ENCODE data around the gene WDR59.

The WDR59 gene

DNA sequence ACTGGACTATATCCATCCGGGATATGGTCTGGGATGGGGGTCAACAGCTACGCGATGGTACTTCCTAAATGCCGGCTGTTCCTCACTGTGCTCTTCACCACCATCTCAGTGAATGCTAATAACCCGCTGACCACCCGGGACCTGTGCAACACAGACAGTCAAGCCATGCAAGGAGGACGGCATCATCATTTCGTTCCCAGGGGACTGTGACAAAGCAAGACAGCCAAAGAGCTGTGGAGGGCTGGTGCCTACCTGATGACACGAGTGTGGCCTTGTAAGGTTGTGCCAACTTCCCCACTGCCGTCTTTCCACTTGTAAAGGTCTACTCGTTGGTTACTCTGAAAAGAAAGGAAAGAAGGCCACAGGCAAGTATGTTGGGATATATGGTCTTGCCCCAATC is 33.7 kb downstream of the WDR59 start (continued):
- TF ChIP-seq, protein P1, sequence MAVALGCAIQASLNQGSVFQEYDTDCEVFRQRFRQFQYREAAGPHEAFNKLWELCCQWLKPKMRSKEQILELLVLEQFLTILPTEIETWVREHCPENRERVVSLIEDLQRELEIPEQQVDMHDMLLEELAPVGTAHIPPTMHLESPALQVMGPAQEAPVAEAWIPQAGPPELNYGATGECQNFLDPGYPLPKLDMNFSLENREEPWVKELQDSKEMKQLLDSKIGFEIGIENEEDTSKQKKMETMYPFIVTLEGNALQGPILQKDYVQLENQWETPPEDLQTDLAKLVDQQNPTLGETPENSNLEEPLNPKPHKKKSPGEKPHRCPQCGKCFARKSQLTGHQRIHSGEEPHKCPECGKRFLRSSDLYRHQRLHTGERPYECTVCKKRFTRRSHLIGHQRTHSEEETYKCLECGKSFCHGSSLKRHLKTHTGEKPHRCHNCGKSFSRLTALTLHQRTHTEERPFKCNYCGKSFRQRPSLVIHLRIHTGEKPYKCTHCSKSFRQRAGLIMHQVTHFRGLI (tag by site-specific recombination; IDR thresholded peaks at IDR 0.05), result no peak
- no peak for TF ChIP-seq ZNF768 (tag by site-specific recombination; IDR thresholded peaks at IDR 0.05)
- no peak for TF ChIP-seq ZIC2 (tag by site-specific recombination; IDR thresholded peaks at IDR 0.05)
- TF ChIP-seq, protein P2, sequence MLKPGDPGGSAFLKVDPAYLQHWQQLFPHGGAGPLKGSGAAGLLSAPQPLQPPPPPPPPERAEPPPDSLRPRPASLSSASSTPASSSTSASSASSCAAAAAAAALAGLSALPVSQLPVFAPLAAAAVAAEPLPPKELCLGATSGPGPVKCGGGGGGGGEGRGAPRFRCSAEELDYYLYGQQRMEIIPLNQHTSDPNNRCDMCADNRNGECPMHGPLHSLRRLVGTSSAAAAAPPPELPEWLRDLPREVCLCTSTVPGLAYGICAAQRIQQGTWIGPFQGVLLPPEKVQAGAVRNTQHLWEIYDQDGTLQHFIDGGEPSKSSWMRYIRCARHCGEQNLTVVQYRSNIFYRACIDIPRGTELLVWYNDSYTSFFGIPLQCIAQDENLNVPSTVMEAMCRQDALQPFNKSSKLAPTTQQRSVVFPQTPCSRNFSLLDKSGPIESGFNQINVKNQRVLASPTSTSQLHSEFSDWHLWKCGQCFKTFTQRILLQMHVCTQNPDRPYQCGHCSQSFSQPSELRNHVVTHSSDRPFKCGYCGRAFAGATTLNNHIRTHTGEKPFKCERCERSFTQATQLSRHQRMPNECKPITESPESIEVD (tag by site-specific recombination; IDR thresholded peaks at IDR 0.05), result no peak
- no peak for TF ChIP-seq ZFP3 (tag by site-specific recombination; IDR thresholded peaks at IDR 0.05; ENCODE audit: low read depth)
- TF ChIP-seq ZBTB48 (tag by site-specific recombination; IDR thresholded peaks at IDR 0.05), result no peak

DNA sequence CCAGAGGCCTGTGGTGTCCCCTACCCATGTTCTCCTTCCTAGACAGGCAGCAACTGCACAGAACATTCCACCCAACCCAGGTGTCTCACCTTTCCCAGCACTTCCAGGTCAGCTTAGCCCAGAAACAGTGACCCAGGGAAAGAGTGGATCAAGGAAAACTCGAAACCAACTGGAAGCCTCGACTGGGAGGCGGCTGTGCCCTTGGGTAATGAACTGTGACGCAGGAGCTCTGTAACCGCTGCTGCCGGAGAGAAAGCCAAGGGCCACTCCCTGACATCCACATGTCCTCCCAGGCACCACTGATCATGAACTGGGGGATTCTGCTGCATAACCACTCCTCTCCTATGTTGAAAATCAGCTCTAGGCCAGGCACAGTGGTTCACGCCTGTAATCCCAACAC is 34.4 kb downstream of the WDR59 start:
- CTCF ChIA-PET, result interaction anchor here (0.7 to 2.2 kb wide), 2 partner anchors 51 to 161 kb away, joined by 3 to 9 read pairs; no protein-coding TSS in a partner anchor
- POLR2A ChIA-PET, result no interaction called here
- TF ChIP-seq ZNF391 (tag by site-specific recombination; IDR thresholded peaks at IDR 0.05; ENCODE audit: borderline replicate concordance, low read depth) (no peak), ZNF426 (tag by site-specific recombination; IDR thresholded peaks at IDR 0.05) (no peak), FEZF1 (tag by site-specific recombination; IDR thresholded peaks at IDR 0.05) (no peak), ZSCAN30 (tag by site-specific recombination; IDR thresholded peaks at IDR 0.05) (no peak), ZSCAN16 (tag by site-specific recombination; IDR thresholded peaks at IDR 0.05) (no peak), ZNF350 (tag by site-specific recombination; IDR thresholded peaks at IDR 0.05) (no peak), OSR2 (tag by site-specific recombination; IDR thresholded peaks at IDR 0.05) (no peak), YY2 (tag by site-specific recombination; IDR thresholded peaks at IDR 0.05) (no peak), BCL11A (tag by site-specific recombination; IDR thresholded peaks at IDR 0.05; ENCODE audit: low read depth) (no peak)
- TF ChIP-seq, protein P3, sequence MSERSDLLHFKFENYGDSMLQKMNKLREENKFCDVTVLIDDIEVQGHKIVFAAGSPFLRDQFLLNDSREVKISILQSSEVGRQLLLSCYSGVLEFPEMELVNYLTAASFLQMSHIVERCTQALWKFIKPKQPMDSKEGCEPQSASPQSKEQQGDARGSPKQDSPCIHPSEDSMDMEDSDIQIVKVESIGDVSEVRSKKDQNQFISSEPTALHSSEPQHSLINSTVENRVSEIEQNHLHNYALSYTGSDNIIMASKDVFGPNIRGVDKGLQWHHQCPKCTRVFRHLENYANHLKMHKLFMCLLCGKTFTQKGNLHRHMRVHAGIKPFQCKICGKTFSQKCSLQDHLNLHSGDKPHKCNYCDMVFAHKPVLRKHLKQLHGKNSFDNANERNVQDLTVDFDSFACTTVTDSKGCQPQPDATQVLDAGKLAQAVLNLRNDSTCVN (tag by site-specific recombination; optimal IDR thresholded peaks at IDR 0.05), result no peak
- TF ChIP-seq, protein P4, sequence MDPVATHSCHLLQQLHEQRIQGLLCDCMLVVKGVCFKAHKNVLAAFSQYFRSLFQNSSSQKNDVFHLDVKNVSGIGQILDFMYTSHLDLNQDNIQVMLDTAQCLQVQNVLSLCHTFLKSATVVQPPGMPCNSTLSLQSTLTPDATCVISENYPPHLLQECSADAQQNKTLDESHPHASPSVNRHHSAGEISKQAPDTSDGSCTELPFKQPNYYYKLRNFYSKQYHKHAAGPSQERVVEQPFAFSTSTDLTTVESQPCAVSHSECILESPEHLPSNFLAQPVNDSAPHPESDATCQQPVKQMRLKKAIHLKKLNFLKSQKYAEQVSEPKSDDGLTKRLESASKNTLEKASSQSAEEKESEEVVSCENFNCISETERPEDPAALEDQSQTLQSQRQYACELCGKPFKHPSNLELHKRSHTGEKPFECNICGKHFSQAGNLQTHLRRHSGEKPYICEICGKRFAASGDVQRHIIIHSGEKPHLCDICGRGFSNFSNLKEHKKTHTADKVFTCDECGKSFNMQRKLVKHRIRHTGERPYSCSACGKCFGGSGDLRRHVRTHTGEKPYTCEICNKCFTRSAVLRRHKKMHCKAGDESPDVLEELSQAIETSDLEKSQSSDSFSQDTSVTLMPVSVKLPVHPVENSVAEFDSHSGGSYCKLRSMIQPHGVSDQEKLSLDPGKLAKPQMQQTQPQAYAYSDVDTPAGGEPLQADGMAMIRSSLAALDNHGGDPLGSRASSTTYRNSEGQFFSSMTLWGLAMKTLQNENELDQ (tag by site-specific recombination; IDR thresholded peaks at IDR 0.05; ENCODE audit: low read depth), result no peak
- TF ChIP-seq, protein P5, sequence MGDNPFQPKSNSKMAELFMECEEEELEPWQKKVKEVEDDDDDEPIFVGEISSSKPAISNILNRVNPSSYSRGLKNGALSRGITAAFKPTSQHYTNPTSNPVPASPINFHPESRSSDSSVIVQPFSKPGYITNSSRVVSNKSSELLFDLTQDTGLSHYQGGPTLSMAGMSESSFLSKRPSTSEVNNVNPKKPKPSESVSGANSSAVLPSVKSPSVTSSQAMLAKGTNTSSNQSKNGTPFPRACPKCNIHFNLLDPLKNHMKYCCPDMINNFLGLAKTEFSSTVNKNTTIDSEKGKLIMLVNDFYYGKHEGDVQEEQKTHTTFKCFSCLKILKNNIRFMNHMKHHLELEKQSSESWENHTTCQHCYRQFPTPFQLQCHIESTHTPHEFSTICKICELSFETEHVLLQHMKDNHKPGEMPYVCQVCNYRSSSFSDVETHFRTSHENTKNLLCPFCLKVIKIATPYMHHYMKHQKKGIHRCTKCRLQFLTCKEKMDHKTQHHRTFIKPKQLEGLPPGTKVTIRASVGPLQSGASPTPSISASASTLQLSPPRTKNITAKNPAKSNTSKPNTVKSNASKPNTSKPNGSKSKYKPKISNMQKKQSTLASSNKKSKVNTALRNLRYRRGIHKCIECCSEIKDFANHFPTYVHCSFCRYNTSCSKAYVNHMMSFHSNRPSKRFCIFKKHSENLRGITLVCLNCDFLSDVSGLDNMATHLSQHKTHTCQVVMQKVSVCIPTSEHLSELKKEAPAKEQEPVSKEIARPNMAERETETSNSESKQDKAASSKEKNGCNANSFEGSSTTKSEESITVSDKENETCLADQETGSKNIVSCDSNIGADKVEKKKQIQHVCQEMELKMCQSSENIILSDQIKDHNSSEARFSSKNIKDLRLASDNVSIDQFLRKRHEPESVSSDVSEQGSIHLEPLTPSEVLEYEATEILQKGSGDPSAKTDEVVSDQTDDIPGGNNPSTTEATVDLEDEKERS (tag by site-specific recombination; IDR thresholded peaks at IDR 0.05), result no peak
- Histone ChIP-seq H3K36me3 (ENCODE audit: control insufficient read depth in 2 of 2, insufficient read depth in 1 of 2, low read length in 2 of 2) (peaks cover 25 to 64% of the 10 kb centered on the region in 2 experiments; a peak in 2 of 3 replicates), H3K27ac (ENCODE audit: extremely low read depth, low read depth, low read length) (no peak overlapping the region), H3K4me3 (ENCODE audit: low read depth, low read length) (no peak overlapping the region), H3K9me3 (ENCODE audit: control insufficient read depth, insufficient read depth, low read depth, low read length) (no peaks in the 10 kb centered on the region), H3K4me1 (ENCODE audit: control insufficient read depth, insufficient read depth, low read length) (no peaks in the 10 kb centered on the region)

All from HEK293 (cell line).